Right atrium auricular region (tissue), 2 donors: Measurements from ENCODE around the gene PRR14. TPM values are rescaled to one million over a fixed set of nuclear protein-coding genes. Genes with fewer than 3 reads are reported as not detected.

Source experiments
- DNase-seq: peaks from one replicate; pipeline ENCODE4 v3.0.0-alpha.2; 2019; ENCODE audit warnings: low spot score
- H3K27ac ChIP-seq, 2 donors: fragments of 200-600 bp; sonication (generic); 1 replicate in 1 of 2; 2 replicates in 1 of 2; pipeline ENCODE4 v1.5.1; 2016 to 2019
- H3K27me3 ChIP-seq, 2 donors: fragments of 200-600 bp; sonication (generic); one replicate each; pipeline versions ENCODE4 v1.5.1 to v1.6.0; 2017 to 2019
- H3K36me3 ChIP-seq: fragments of 200-600 bp; sonication (generic); one replicate; pipeline ENCODE4 v1.5.1; 2016
- H3K4me1 ChIP-seq, 2 donors: fragments of 200-600 bp; sonication (generic); one replicate each; pipeline versions ENCODE4 v1.5.1 to v1.6.0; 2017 to 2019
- H3K4me3 ChIP-seq, 2 donors: fragments of 200-600 bp; sonication (generic); 1 replicate in 1 of 2; 2 replicates in 1 of 2; pipeline ENCODE4 v1.5.1; 2017 to 2019; ENCODE audit warnings: mild to moderate bottlenecking in 1 of 2, moderate library complexity in 1 of 2
- H3K9me3 ChIP-seq, 2 donors: fragments of 200-600 bp; sonication (generic); one replicate each; pipeline ENCODE4 v1.5.1; 2019
- CTCF ChIP-seq, 2 donors: fragments of 200-600 bp; sonication (generic); IDR thresholded peaks; one replicate each; pipeline ENCODE4 v1.5.1; 2019; ENCODE audit warnings: antibody characterized with exemption in 2 of 2
- total RNA-seq, 2 donors: library from RNA; depleted of rRNA; stranded (reverse); fragments of >200 nt; gene quantifications; one replicate each; pipeline ENCODE4 v1.1.0, GENCODE V29; 2016

PRR14 gene
- 10 to 100 TPM; 12.3 to 17.3 TPM for total RNA-seq

GRCh38 chr16:30650369-30651123 lies at the start of gene PRR14:
Gene PRR14, plus strand, starts transcription at chr16:30650960. Its CDS starts 686 bp downstream, at chr16:30651646.
- H3K27ac ChIP-seq, result peak within 1 kb of the TSS; percentile 89 to 95
- peaks cover 0 to 21% of the 10 kb centered on the region in 2 donors for H3K4me1 ChIP-seq
- H3K27me3 ChIP-seq, result no peaks in the 10 kb centered on the region
- H3K9me3 ChIP-seq, result no peaks in the 10 kb centered on the region
- H3K4me3 ChIP-seq, result peak within 1 kb of the TSS; percentile 63 to 85
- DNase-seq, result peak; percentile 100
- TF ChIP-seq CTCF (IDR thresholded peaks at IDR 0.05), result no peak
- H3K36me3 ChIP-seq, result peaks cover 31% of the 10 kb centered on the region

GRCh38 chr16:30601966-30602365 lies 48.8 kb upstream of the PRR14 start:
- no peak for TF ChIP-seq CTCF (IDR thresholded peaks at IDR 0.05)
- H3K27ac ChIP-seq, result no peak overlapping the region
- H3K4me1 ChIP-seq, result no peaks in the 10 kb centered on the region

GRCh38 chr16:30602616-30603277 lies 48.0 kb upstream of the PRR14 start:
- Histone ChIP-seq H3K4me3 (no peak overlapping the region), H3K9me3 (no peaks in the 10 kb centered on the region), H3K27me3 (no peaks in the 10 kb centered on the region), H3K27ac (no peak overlapping the region), H3K4me1 (no peaks in the 10 kb centered on the region), H3K36me3 (peaks cover 32% of the 10 kb centered on the region)
- no peak for TF ChIP-seq CTCF (IDR thresholded peaks at IDR 0.05)
- DNase-seq, result no peak

More at GRCh38 chr16:30601966-30602365, 48.8 kb upstream of the PRR14 start:
- DNase-seq, result no peak
- Histone ChIP-seq H3K27me3 (no peaks in the 10 kb centered on the region), H3K4me3 (no peak overlapping the region), H3K36me3 (peaks cover 32% of the 10 kb centered on the region), H3K9me3 (no peaks in the 10 kb centered on the region)

- no peak overlapping the region for H3K4me3 ChIP-seq
- peaks cover 32% of the 10 kb centered on the region for H3K36me3 ChIP-seq
- H3K27me3 ChIP-seq, result no peaks in the 10 kb centered on the region
- no peak overlapping the region for H3K27ac ChIP-seq
- DNase-seq, result no peak
- H3K4me1 ChIP-seq, result peaks cover 0 to 7% of the 10 kb centered on the region in 2 donors
- TF ChIP-seq CTCF (IDR thresholded peaks at IDR 0.05), result no peak
- H3K9me3 ChIP-seq, result no peaks in the 10 kb centered on the region
Measured at GRCh38 chr16:30603945-30604315, 46.8 kb upstream of the PRR14 start.

- Histone ChIP-seq H3K27ac (no peak overlapping the region), H3K36me3 (peaks cover 32% of the 10 kb centered on the region), H3K27me3 (no peaks in the 10 kb centered on the region), H3K4me1 (peaks cover 0 to 12% of the 10 kb centered on the region in 2 donors), H3K9me3 (no peaks in the 10 kb centered on the region), H3K4me3 (no peak overlapping the region)
- no peak for DNase-seq
- no peak for TF ChIP-seq CTCF (IDR thresholded peaks at IDR 0.05)
Measured at GRCh38 chr16:30604316-30604947, 46.3 kb upstream of the PRR14 start.
